GM21360 (cell line): ENCODE results near the gene RNF20.
"Not testable (repeated sequence)": the region's sequence is repeated elsewhere in the genome, so short reads cannot be mapped to it uniquely, and the experiment has no call there.

ENCODE experiments used
- ATAC-seq: cut with Tn5 transposase; IDR thresholded peaks from one replicate; pipeline ENCODE4 v1.9.1; 2021; ENCODE audit warnings: mild to moderate bottlenecking, moderate library complexity; ENCODE audit not compliant: unreplicated experiment

The RNF20 gene

DNA sequence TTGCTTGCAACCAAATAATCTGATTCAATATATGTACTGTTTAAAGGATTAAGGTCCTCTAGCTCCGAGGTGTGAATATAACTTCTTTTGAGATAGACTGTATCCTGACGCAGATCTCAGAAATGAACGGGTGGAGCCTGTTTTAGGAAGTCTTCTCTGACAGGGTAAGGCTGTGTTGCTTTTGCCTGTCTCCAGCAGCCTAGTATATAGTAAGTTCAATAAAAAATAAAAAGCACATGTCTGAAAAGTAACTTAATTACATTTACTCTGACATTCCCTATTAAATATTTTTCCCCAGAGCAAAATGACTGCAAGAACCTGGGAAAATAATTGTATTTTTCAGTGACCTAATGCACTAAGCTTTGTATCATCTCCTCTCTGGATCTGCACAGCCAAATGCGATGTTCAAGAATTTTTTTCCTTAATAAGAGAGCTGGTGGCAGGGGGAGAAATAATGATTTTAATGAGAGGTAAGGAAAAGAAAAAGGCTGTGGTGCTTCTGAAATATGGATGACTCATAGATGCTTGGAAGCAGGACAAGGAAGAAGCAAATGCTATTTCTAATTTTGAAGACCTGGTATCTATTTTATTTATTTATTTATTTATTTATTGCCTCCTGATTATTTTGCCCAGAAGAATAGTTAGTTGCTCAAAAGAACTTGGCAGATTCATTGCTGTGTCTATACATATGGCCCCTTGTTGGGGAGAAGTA, 53.8 kb downstream of the RNF20 start:
- no peak for ATAC-seq

DNA sequence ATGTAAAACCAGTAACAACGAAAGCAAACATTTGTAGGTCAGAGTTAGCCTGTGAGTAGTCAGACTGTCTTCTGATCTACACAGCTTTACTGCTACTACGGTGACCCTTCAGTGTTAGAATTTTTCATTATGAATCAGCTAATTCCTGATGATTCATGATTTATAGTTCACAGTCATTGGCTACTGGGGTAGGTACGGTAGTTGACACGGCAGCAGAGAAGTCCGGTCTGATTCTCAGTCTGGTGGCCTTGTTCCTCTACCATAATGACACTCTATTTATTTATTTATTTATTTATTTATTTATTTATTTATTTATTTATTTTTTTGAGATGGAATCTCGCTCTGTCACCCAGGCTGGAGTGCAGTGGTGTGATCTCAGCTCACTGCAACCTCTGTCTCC, 56.4 kb downstream of the RNF20 start:
- ATAC-seq: not testable (repeated sequence)

DNA sequence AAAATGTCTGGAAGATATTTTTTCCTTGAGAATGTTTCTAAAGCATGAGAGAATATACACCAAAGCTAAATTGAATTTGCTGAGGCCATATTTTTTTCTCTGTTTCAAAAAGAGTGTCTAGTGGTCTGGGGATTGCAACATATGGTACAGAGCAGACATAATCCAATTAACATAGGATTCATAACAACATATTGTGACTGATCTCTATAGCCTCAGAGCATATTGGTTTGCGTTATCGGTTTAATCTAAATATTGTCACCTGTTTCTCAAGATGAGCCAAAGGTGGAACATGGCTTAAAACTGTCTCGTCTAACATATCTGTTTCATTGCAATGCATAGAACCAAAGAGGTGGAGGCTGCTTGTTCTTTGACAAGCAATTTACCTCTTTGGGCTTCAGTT, 57.2 kb downstream of the RNF20 start:
- ATAC-seq: no peak

DNA sequence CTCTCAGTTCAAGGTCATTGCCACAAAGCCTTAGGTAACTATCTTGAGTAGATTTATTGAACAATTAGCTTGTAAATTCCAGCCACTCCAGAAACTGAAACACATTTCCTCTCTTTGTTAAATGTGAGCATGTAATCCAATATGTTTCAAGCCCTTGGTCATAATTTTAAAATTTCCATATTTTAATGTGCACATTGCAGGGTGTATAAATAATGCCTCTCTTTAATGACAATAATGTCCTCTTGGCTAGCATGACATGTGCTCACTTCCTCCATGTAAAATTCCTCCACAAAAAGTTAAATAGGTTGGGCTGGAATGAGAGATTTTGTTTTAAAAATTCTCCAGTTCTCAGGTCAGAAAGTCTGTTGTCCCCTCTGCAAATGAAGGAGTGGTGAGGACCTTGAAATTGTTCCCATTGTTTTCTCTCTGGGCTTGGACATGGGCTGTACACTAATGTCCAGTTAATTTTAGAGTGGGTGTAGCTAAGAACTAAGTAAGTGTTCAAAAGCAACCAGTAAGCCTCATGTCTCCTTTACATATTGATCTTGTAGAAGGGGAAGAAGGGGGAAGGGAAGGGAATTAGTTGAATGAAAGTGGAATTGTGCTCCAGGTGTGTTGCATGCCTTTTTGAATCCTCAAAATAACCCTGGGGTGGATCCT, 58.3 kb downstream of the RNF20 start:
- no peak for ATAC-seq

DNA sequence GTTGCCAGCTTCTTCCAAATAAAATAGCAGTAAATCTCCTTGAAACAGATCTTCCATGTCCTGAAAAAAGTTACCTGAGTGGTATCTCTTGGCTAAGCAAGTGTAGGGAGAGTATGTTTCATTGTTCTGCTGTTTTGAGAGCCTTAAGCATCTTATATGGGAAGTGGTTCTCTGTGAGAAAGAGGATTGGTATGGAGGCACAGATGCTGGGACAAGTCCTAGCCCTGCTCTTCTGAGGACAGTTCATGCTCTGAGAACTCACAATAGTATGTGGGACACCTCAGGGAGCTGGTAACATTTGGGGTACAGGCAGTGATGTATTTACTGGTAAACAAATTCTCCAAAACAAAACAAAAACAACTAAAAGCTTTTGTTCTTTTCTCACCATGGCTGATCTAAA, 59.1 kb downstream of the RNF20 start:
- no peak for ATAC-seq

- ATAC-seq: no peak
These were observed 59.7 kb downstream of the RNF20 start for GRCh38 chr9:101593345-101593744.

DNA sequence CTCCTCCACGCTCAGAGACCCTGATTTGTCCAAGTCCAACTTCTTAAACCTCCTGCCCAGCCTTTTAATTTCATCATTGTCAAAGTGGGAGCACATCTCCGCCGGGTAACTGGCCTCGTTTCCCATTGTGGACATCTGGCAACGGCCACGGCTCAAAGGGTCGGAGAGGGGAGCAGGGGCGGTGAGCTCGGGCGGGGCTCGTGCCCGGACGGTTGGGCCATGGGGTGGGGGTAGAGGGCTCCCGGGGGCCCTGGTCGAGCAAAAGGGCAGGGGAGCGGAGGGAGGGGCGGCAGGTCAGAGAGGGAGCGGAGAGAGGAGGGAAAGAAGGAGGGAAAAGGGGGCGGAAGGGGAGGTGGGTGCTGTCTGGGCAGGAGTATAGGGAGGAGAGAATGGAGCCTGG, 61.1 kb downstream of the RNF20 start, which contains the start of gene PPP3R2:
TSS of gene PPP3R2 (minus strand) at position 174 of the 400 bp plus-strand sequence. CDS start at position 126, 48 bp downstream.
- ATAC-seq: no peak

DNA sequence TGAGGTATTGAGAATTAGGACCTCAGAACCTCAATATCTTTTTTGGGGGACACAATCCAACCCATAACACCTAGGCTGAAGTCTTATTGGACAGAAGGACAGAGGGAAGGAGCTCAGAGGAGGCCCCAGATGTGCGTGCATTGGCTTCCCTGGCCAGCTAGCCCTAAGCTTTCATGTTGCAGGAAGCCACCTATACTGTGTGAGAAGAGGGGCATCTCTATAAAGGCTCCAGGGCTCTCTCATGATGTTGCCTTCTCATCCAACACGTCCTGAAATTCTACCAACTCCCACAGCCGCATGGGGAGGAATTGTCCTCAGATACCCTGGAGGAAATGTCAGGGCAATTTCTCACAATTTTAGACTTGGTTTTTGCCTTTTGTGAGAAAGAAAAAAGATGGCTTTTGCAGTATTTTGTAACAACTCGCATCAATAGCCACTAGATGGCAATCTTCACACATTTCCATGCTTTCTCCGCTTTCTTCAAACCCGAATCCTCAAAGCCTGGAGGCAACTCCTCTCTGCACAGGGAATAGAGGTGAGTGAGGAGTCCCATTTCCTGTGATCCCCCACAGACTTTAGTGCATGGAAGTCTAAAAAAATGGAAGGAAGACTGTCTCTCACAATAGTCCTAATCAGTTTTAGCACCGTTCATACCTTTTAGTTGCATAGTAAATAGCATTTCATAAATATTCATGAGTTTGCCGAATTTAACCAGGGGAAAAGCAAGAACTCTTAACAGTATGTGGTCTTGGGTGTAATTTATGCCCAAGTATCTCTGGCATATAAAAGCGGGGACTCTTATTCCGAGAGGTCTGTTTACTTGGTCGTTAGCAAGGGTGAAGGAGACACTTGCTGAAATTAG, 68.5 kb downstream of the RNF20 start:
- ATAC-seq: no peak

GRCh38 chr9:101604296-101604695, 70.6 kb downstream of the RNF20 start:
- ATAC-seq: no peak

DNA sequence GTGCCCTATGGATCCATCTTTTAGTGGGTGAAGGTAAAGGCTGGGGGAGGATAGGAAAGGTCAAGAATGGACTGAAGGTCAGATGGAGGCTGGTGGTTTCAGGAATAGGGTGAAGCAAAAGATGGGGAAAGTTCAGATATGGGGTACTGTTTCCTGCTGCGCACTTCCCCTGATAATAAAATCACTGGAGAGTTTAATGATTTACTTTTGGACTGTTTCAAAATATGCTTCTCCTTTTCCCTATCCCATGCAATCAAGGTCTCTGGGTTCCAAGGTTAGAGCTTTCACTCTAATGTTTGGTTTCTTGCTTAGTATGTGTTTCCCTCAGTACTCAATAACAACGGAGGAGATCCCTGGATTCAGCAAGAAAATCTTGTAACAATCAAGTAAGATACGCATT, 71.9 kb downstream of the RNF20 start:
- ATAC-seq: no peak
